DOHH2 (cell line): ENCODE data around the gene DPEP3.

ENCODE experiments used
- H3F3A ChIP-seq: fragments of 200-600 bp; sonication (generic), shearing (Covaris generic); 2 replicates; pipeline ENCODE4 v1.6.0; 2016; ENCODE audit warnings: antibody characterized with exemption, mild to moderate bottlenecking; ENCODE audit not compliant: control insufficient read depth, insufficient read depth
- H3K27ac ChIP-seq: fragments of 200-600 bp; sonication (generic); 2 replicates; pipeline ENCODE4 v1.5.1; 2014; ENCODE audit warnings: low read depth, mild to moderate bottlenecking, low read length, moderate library complexity
- H3K27me3 ChIP-seq: fragments of 200-600 bp; sonication (generic); 2 replicates; pipeline ENCODE4 v1.6.1; 2014; ENCODE audit warnings: mild to moderate bottlenecking, low read length, mixed read lengths; ENCODE audit not compliant: control insufficient read depth
- H3K36me3 ChIP-seq: fragments of 200-600 bp; sonication (generic); 2 replicates; pipeline ENCODE4 v1.6.1; 2014; ENCODE audit warnings: mild to moderate bottlenecking, low read length, moderate library complexity, mixed read lengths; ENCODE audit not compliant: control insufficient read depth
- H3K4me1 ChIP-seq: fragments of 200-600 bp; sonication (generic); 2 replicates; pipeline ENCODE4 v1.6.1; 2014; ENCODE audit warnings: mild to moderate bottlenecking, low read length, mixed read lengths; ENCODE audit not compliant: control insufficient read depth
- H3K4me2 ChIP-seq: fragments of 200-600 bp; sonication (generic); 2 replicates; pipeline ENCODE4 v1.6.0; 2014; ENCODE audit warnings: mild to moderate bottlenecking, low read length, moderate library complexity
- H3K4me3 ChIP-seq: fragments of 200-600 bp; sonication (generic); 2 replicates; pipeline ENCODE4 v1.5.1; 2014; ENCODE audit warnings: mild to moderate bottlenecking, low read length, mixed read lengths
- H3K79me2 ChIP-seq: fragments of 200-600 bp; sonication (generic); 2 replicates; pipeline ENCODE4 v1.6.1; 2014; ENCODE audit warnings: mild to moderate bottlenecking, low read length, mixed read lengths; ENCODE audit not compliant: control insufficient read depth
- H3K9me2 ChIP-seq: fragments of 200-600 bp; sonication (generic); replicated peaks from 2 replicates; pipeline ENCODE4 v1.6.1; 2014; ENCODE audit warnings: mild to moderate bottlenecking, low read length, mixed read lengths; ENCODE audit not compliant: control insufficient read depth
- H3K9me3 ChIP-seq: fragments of 200-600 bp; sonication (generic); 2 replicates; pipeline ENCODE4 v1.6.1; 2014; ENCODE audit warnings: antibody characterized with exemption, low read length, mixed read lengths; ENCODE audit not compliant: control insufficient read depth, insufficient read depth
- H4K20me1 ChIP-seq: fragments of 200-600 bp; sonication (generic); 2 replicates; pipeline ENCODE4 v1.6.0; 2014; ENCODE audit warnings: low read depth, mild to moderate bottlenecking, antibody characterized with exemption, low read length, moderate library complexity; ENCODE audit not compliant: control insufficient read depth, insufficient read depth
- EZH2phosphoT487 ChIP-seq: fragments of 200-600 bp; sonication (generic); IDR thresholded peaks from 2 replicates; pipeline ENCODE4 v1.6.1; 2017; ENCODE audit warnings: borderline replicate concordance, mild to moderate bottlenecking, antibody characterized with exemption, low read length, moderate library complexity, mixed read lengths
- TF ChIP-seq, protein P1 (sequence below): fragments of 200-600 bp; sonication (generic); IDR thresholded peaks from one replicate; pipeline ENCODE4 v1.5.1; 2014; ENCODE audit warnings: antibody characterized with exemption, mild to moderate bottlenecking, low read depth, low read length; ENCODE audit not compliant: poor library complexity, severe bottlenecking

DPEP3 gene

GRCh38 chr16:67963662-67964321 is 16.5 kb downstream of the DPEP3 start:
- no peaks in the 10 kb centered on the region for H3K9me3 ChIP-seq
- H3K4me3 ChIP-seq: no peak overlapping the region
- 0 out of 2 replicates have a peak, but pooled peaks cover 3% of the 10 kb centered on the region for H4K20me1 ChIP-seq
- peaks cover 21% of the 10 kb centered on the region for H3K4me1 ChIP-seq
- H3K36me3 ChIP-seq: no peaks in the 10 kb centered on the region; the same call in 1 of the 2 replicates
- H3K4me2 ChIP-seq: no peak overlapping the region
- no peaks in the 10 kb centered on the region for H3K27me3 ChIP-seq
- no peaks in the 10 kb centered on the region for H3K9me2 ChIP-seq
- no peak for TF ChIP-seq EZH2phosphoT487
- TF ChIP-seq, protein P1, sequence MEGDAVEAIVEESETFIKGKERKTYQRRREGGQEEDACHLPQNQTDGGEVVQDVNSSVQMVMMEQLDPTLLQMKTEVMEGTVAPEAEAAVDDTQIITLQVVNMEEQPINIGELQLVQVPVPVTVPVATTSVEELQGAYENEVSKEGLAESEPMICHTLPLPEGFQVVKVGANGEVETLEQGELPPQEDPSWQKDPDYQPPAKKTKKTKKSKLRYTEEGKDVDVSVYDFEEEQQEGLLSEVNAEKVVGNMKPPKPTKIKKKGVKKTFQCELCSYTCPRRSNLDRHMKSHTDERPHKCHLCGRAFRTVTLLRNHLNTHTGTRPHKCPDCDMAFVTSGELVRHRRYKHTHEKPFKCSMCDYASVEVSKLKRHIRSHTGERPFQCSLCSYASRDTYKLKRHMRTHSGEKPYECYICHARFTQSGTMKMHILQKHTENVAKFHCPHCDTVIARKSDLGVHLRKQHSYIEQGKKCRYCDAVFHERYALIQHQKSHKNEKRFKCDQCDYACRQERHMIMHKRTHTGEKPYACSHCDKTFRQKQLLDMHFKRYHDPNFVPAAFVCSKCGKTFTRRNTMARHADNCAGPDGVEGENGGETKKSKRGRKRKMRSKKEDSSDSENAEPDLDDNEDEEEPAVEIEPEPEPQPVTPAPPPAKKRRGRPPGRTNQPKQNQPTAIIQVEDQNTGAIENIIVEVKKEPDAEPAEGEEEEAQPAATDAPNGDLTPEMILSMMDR: no peak
- H3K27ac ChIP-seq: no peak overlapping the region
- H3K79me2 ChIP-seq: 0 out of 2 replicates have a peak, but pooled peaks cover 6% of the 10 kb centered on the region
- peaks cover 7% of the 10 kb centered on the region; the same call in 1 of the 2 replicates for H3F3A ChIP-seq

GRCh38 chr16:67963292-67963661 is 17.0 kb downstream of the DPEP3 start:
- 0 out of 2 replicates have a peak, but pooled peaks cover 3% of the 10 kb centered on the region for H4K20me1 ChIP-seq
- no peaks in the 10 kb centered on the region for H3K9me3 ChIP-seq
- 0 out of 2 replicates have a peak, but pooled peaks cover 6% of the 10 kb centered on the region for H3K79me2 ChIP-seq
- no peak overlapping the region for H3K4me2 ChIP-seq
- H3K27me3 ChIP-seq: no peaks in the 10 kb centered on the region
- H3F3A ChIP-seq: peaks cover 7% of the 10 kb centered on the region; the same call in 1 of the 2 replicates
- peaks cover 18% of the 10 kb centered on the region for H3K4me1 ChIP-seq
- H3K36me3 ChIP-seq: no peaks in the 10 kb centered on the region; the same call in 1 of the 2 replicates
- H3K27ac ChIP-seq: no peak overlapping the region
- TF ChIP-seq, protein P1: no peak
- TF ChIP-seq EZH2phosphoT487: no peak
- H3K4me3 ChIP-seq: no peak overlapping the region
- no peaks in the 10 kb centered on the region for H3K9me2 ChIP-seq

- Histone ChIP-seq H3K27me3 (no peaks in the 10 kb centered on the region), H3K4me3 (no peak overlapping the region), H3K4me1 (peaks cover 9% of the 10 kb centered on the region), H3K9me2 (no peaks in the 10 kb centered on the region), H3K27ac (no peak overlapping the region), H3F3A (peaks cover 7% of the 10 kb centered on the region; the same call in 1 of the 2 replicates), H3K79me2 (0 out of 2 replicates have a peak, but pooled peaks cover 6% of the 10 kb centered on the region), H3K36me3 (no peaks in the 10 kb centered on the region; the same call in 1 of the 2 replicates), H4K20me1 (0 out of 2 replicates have a peak, but pooled peaks cover 3% of the 10 kb centered on the region), H3K4me2 (no peak overlapping the region), H3K9me3 (no peaks in the 10 kb centered on the region)
- no peak for TF ChIP-seq EZH2phosphoT487
- TF ChIP-seq, protein P1: no peak
These were observed 18.2 kb downstream of the DPEP3 start for GRCh38 chr16:67962135-67962534.
